CD4-positive, alpha-beta T cell treated with Interleukin-6 for 4 hours (primary cell): ENCODE data around the gene PRKN.
"Not testable (repeated sequence)": the region's sequence is repeated elsewhere in the genome, so short reads cannot be mapped to it uniquely, and the experiment has no call there.

Experiments
- DNase-seq: peaks from one replicate; pipeline ENCODE4 v3.0.0-alpha.2; 2020; ENCODE audit warnings: mixed read lengths

Gene PRKN

DNA sequence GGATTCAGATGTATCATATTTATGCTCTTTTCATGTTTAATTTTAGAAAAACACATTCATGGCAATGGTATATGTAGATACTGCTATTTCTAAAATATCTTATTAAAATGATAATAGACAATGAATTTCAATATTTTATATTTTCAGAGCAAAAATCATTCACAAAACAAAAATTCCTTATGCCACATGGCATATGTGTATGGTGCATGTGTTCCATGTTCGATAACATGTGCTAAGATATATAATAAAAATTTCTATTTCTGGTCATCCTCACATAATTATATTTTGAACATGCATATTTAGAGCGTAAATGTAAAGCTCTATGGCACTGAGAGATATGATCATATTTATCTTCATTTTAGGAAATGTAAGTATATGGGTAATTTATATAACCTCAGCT lies 847.5 kb downstream of the PRKN start:
- no peak for DNase-seq

DNA sequence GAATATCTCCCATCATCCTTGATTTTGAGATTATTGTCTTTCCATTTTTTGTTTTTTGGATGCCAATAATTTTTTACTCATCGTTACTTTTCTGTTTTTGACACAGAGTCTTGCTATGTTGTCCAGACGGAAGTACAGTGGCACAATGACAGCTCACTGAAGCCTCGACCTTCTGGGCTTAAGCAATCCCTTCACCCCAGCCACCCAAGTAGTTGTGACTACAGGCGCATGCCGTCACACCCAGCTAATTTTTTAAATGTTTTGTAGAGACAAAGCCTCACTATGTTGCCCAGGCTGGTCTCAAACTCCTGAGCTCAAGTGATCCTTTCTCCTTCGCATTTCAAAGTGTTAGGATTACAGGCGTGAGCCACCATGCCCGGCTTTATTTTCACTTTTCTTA lies 851.3 kb downstream of the PRKN start:
- DNase-seq, result no peak

DNA sequence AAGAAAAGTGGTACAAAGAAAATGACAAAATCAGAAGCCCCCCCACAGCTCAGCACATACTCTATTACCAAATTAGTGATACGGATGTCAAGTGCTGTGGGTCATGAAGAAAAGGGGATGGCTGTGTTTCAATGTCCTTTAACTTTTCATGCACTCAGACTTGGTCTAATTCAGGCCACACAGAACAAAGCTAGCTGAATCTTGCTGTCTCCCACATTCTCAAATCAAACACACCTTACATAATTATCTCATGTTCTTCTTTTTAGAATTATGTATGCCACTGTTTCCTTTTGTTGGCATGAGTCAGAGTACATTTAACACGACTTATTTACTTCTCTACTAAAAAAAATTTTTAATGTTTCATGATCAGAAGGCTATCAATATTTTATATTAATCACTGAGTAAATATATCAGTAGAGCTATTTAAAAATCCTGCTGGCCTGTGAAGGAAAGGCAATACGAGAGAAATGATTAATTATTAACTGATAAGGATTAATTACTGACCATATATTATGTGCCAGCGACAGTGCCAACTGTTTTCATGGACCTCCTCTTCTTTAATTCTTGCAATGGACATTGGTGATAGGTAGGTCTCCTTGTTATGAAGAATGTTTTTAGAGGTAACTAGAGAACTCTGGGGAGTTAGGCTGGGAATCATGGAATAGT lies 857.2 kb downstream of the PRKN start:
- DNase-seq, result no peak

DNA sequence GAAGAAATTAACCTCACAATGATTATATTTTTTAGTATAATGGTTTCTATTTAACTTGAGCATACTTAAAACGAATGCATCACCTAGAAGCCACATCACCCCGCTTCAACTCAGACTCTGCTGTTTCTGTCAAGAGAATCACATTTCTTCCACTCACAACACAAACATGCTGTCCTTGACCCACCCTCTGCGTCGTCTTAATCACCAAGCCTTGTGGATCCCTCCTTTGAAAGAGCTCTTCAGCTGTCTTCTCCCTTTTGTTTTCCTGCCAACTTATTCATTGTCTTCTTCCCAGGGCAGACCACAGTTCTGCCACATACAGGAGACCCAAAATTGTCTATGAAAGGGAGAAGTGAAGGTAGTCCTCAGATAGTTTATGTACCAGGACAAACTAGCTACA lies 858.1 kb downstream of the PRKN start:
- no peak for DNase-seq

- no peak for DNase-seq
Observed at GRCh38 chr6:161866570-161866969, 861.0 kb downstream of the PRKN start.

- DNase-seq, result not testable (repeated sequence)
Observed at GRCh38 chr6:161861061-161861460, 866.5 kb downstream of the PRKN start.

DNA sequence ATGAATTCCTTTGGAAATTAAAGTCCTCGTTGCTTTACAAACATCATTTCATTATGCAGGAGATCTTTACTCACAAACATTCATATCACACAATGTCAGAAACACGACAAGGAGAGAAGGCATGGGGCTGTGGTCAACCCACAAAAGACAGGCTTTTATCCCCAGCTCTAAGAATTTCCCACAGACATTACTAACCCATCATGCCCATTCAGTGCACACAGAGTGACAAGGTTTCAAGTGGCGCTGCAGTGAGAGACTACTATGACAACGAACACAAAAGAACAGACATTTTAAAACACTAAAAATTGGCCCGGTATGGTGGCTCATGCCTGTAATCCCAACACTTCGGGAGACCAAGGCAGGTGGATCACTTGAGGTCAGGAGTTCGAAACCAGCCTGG lies 873.9 kb downstream of the PRKN start:
- no peak for DNase-seq

GRCh38 chr6:161851486-161851885 lies 876.1 kb downstream of the PRKN start:
- DNase-seq, result not testable (repeated sequence)

DNA sequence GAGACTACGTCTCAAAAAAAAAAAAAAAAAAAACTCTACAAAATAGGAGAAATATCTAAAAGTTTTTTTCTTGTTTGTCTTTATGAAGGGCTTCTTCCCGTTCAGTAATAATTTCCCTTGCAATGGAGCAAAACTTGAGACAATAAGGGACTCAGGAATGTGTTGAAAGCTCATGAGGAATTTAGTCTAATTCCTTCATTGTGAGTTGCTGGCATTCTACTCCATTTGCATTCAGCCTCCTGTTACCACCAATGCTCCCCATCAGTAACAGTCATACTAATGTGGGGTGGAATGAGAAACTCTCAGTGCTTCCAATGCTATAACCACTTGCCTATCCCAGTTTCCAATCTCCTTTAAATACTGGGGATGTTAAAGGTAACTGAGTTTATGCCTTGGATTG lies 877.0 kb downstream of the PRKN start:
- DNase-seq, result no peak

DNA sequence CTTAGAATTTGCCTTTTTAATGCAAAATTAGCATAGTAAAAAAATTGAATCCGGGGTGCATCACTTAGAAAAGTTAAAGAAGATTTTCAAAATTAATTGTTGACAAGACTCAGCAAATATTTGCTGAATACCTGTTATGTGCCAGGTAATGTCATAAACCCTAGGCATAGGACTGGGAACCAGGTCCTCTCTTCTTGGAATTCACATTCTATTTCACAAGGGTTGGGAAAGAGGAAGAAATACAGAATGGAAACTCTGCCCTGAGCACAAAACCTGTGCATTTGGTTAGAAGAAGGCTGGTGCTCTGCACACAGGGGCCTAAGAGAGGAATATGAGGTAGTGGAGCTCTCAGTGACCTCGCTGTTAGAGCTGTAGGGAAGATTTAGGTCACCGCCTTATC lies 879.9 kb downstream of the PRKN start:
- no peak for DNase-seq

DNA sequence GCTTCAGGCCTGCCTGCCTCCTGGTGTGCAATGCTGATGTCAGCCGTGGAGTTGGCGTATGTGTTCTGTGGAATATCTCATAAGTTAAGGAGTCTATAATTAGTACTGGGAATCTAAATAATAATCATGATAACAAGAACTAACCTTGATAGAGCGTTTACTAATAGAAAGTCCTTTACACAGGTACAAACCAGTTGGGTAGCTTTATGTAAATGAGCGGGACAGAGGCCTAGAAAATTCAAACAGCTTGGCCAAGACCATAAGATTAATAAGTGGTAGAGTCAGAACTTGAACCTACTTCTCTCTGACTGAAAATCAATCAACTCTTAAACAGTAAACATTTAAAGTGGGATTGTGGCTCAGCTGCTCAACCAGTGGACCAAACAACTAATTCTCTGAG lies 882.8 kb downstream of the PRKN start:
- no peak for DNase-seq

DNA sequence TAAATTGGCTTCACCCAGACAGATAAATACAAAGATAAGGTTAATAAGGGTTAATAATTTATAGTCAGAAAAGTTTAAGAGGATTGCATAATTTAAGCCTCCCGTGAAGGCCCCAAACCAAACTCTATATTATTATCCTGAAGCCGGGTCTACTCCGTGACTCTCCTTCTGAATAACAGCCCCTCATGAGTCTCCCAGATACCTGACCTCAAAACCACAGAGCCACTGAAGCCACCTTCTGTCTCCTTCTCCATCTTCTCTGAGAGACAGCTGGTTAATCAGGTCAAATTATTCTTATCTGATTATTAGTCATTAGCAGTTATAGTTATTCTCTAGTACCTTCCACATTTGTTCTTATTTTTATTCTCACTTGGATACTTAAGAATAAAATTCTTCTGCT lies 884.5 kb downstream of the PRKN start:
- DNase-seq, result no peak

GRCh38 chr6:161840380-161840779 lies 887.2 kb downstream of the PRKN start:
- no peak for DNase-seq

GRCh38 chr6:161838306-161839035 lies 889.1 kb downstream of the PRKN start:
- no peak for DNase-seq

DNA sequence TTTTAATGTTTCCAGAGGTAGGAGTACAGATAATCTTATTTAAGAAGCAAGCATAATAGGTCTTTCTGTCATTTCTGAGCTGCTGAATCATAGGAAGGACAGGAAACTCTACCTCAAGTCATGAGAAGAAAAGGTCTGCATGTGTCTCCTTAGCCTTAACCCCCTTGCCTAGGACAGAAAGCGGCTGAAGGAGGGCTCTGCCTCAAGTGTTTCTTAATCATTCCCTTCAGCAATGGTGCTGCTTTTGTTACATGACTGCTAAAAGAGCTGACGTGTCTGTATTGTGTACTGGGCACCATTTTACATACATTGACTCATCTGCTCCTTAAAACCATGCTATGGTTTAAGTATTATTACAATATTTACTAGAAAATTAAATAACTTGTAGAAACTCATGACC lies 889.7 kb downstream of the PRKN start:
- no peak for DNase-seq

GRCh38 chr6:161837449-161837735 lies 890.2 kb downstream of the PRKN start:
- DNase-seq, result no peak

- DNase-seq, result no peak
Observed at GRCh38 chr6:161836643-161837448, 890.7 kb downstream of the PRKN start.

DNA sequence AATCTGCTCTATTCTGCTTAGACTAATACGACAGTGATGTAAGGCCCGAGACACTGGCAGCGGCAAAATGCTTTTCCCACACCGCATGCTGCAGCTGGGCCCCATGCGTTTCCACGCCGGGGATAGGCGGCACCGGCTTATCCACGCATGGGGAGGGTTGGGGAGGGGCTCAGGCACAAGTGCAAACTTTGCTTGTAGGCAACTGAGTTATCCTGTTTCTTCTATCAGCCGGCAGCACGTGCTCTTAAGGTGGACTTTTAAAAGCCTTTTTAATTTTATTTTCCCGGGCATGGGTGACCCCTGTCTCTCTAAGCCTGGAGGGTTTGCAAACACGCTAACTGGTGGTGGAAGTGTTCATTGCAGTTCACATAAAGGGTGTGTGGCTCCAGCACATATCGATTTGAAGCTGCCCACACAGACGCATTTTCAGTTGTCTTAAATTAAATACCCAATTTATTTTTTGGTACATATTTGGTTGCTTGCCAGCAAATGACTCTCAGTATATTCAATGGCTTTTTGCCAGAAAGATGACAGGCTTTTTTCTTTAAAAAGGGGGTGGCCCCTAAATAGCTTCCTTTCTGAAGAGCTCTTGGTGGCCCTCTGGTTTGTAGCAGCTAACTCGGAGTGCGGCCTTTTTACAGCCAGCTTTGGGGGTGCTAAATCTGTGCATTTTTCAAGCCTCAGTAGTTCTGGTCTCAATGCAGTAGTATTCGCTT lies 891.9 kb downstream of the PRKN start:
- DNase-seq, result no peak

DNA sequence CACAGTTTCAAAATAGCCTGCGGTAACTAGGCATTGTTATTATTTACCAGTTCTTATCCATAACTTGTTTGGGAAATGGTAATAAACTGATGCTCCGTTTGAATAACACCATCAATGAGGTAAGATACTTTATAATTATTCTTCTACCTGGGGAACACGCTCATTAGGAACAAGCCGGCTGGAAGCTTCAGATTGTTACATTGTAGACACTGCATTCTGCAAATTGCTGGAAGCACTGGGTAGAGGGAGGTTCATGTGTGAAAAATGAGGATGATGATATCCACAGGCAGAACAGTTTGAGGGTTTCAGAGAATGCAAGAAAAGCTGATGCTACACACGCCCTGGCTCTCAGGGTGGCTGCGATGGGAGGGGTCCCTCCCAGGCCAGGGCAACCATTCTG lies 893.1 kb downstream of the PRKN start:
- DNase-seq, result no peak

DNA sequence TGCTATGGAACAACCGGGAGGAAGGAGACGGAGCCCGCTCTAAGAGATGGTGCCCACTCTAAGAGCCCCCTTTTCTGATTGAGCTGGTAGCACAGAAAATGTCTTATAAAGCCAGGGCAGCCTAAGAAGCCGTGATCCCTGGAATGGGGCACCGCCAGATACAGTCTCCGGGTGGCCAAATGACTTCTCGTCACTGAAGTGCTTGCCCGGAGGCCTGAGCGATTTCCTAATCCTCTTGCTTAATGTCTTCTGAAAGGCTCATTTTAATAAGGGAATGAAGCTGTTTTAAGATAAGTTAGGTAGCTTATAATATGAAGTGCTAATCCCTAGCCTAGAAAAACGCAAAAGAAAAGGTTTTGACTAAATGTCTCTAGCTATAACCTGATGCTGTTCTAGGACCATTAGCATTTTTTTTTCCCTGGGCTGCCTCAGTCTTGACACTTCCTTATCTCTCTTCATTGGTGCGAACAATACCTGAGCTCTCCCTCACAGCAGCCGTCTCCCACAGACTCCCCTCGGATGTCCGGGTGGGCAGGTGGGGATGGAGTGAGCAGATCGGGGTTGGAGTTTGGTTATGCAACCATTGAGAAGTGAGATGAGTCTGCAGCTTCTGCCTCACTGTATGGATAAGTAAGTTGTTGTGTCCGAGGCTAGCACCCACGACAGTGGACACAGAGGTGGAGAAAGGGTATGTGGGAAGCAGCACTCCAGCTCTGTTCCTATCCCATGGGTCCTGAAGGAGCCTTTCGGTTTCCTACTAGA lies 894.3 kb downstream of the PRKN start:
- DNase-seq, result no peak

- DNase-seq, result no peak
Observed at GRCh38 chr6:161832622-161833021, 894.9 kb downstream of the PRKN start.

DNA sequence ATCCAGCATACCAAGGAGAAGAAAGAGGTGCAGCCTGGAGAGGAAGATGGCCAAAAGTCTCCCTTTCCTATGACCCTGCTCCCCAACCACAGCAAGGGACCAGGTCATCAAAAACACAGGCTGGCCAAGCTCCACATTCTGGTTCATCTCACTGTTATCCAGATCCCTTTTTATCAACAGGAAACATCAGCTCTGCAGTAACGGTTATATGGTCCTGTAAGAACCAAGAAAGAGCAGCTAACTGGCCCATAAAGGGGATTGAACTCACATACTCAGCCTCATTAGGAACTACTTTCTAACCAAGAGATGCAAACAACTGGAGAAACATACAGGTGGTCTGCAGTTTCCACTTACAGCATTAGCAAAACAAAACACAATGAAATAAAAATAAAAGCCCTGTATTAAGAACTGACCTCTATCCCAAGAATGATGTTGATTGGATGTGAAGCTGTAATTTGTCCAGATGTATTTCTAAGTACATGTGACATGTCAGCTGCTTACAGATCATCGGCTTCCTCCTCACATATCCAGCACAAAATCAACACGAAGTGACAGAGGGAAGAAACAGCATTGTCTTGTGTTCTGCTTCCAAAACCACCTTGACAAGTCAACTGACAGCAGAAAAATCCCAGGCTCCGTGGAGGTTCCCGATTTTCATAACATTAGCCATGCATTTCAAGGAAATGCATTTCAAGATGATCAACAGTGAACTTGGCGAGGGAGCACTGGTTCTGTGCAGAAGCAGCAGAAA lies 896.5 kb downstream of the PRKN start:
- DNase-seq, result no peak
